Panc1 (cell line): ENCODE data around the gene TIGD3. TPM values are rescaled to one million over a fixed set of nuclear protein-coding genes. Genes with fewer than 3 reads are reported as not detected.
A peak's percentile ranks its signal among the peaks of the same experiment; 100 is the strongest.

Experiments
- ATAC-seq: fragments of 200-7000 bp; cut with Tn5 transposase; 2 replicates; pipeline ENCODE4 v1.9.1; 2020; ENCODE audit warnings: mild to moderate bottlenecking, moderate library complexity
- BruUV-seq: library from RNA; stranded (reverse); fragments of 400-500 nt; replicated peaks from 2 replicates; lab custom pipeline; 2021; lab: Mats Ljungman, UMichigan
- CTCF ChIA-PET: fragments of 300-600 bp; sonication (Branson Sonifier 250); formaldehyde crosslinking; loops from one replicate; lab custom pipeline; 2022; ENCODE audit warnings: antibody characterized with exemption; lab: Charles Lee
- POLR2A ChIA-PET: fragments of 300-600 bp; sonication (Branson Sonifier 250); formaldehyde crosslinking; loops from one replicate; lab custom pipeline; 2022; ENCODE audit warnings: antibody characterized with exemption; lab: Charles Lee
- DNase-seq: peaks from one replicate; pipeline ENCODE4 v3.0.0-alpha.2; 2010; ENCODE audit warnings: low read depth, low spot score
- H3K27ac ChIP-seq: 2 replicates; pipeline ENCODE4 v1.5.1; 2011; ENCODE audit warnings: mild to moderate bottlenecking, low read length, inconsistent platforms
- H3K27me3 ChIP-seq: fragments of 200-500 bp; sonication (Bioruptor generic); 2 replicates; pipeline ENCODE4 v1.6.0; 2014; ENCODE audit warnings: low read length, inconsistent platforms; ENCODE audit not compliant: control insufficient read depth, insufficient read depth
- H3K36me3 ChIP-seq: fragments of 200-500 bp; sonication (Bioruptor generic); 2 replicates; pipeline ENCODE4 v1.5.1; 2014; ENCODE audit warnings: inconsistent platforms, mild to moderate bottlenecking, low read length, moderate library complexity; ENCODE audit not compliant: control insufficient read depth, insufficient read depth
- H3K4me1 ChIP-seq: 2 replicates; pipeline ENCODE4 v1.5.1; 2011; ENCODE audit warnings: inconsistent platforms, mild to moderate bottlenecking, low read length, moderate library complexity; ENCODE audit not compliant: control insufficient read depth, insufficient read depth
- H3K4me3 ChIP-seq, 2 experiments: 2 replicates each; pipeline ENCODE4 v1.5.1; 2011 to 2012; ENCODE audit warnings: low read depth in 2 of 2, low read length in 2 of 2, mild to moderate bottlenecking in 2 of 2, inconsistent platforms in 1 of 2, moderate library complexity in 1 of 2
- H3K9me3 ChIP-seq: fragments of 200-500 bp; sonication (Bioruptor generic); 2 replicates; pipeline ENCODE4 v1.5.1; 2014; ENCODE audit warnings: low read depth, mild to moderate bottlenecking, inconsistent platforms, low read length, moderate library complexity; ENCODE audit not compliant: control insufficient read depth, insufficient read depth
- CTCF ChIP-seq: fragments of 450-650 bp; IDR thresholded peaks from 2 replicates; pipeline ENCODE4 v1.5.1; 2017; ENCODE audit warnings: mild to moderate bottlenecking
- POLR2AphosphoS5 ChIP-seq: IDR thresholded peaks from 2 replicates; pipeline ENCODE4 v1.6.1; 2012; ENCODE audit warnings: mild to moderate bottlenecking, low read depth, low read length, moderate library complexity
- SIN3A ChIP-seq: IDR thresholded peaks from 2 replicates; pipeline ENCODE4 v1.6.1; 2012; ENCODE audit warnings: low read depth, mild to moderate bottlenecking, low read length, moderate library complexity, borderline replicate concordance; ENCODE audit not compliant: insufficient read depth
- TCF7L2 ChIP-seq: IDR thresholded peaks from 2 replicates; pipeline ENCODE4 v1.6.1; 2011; ENCODE audit warnings: mild to moderate bottlenecking, low read depth, low read length, inconsistent platforms
- in situ Hi-C: cut with HindIII; loops from 2 replicates; pipeline ENCODE4 v1.10.0; 2016; ENCODE audit warnings: low sequenced_read_pairs, low pct_unique_long_range_greater_than_20kb
- intact Hi-C: fragments of 100-400 bp; cut with micrococcal nuclease; formaldehyde crosslinking; loops from one replicate; pipeline ENCODE4 v1.10.0; 2022; ENCODE audit not compliant: unreplicated experiment
- total RNA-seq: library from RNA; stranded (reverse); gene quantifications from one replicate; pipeline ENCODE4 v1.2.1, GENCODE V29; 2021; ENCODE audit not compliant: unreplicated experiment
- TF ChIP-seq, protein P1 (sequence below), 2 experiments: IDR thresholded peaks; 2 replicates each; pipeline ENCODE4 v1.6.1; 2011 to 2012; ENCODE audit warnings: low read depth in 2 of 2, control low read depth in 1 of 2, low read length in 1 of 2, mild to moderate bottlenecking in 1 of 2, moderate library complexity in 1 of 2; ENCODE audit not compliant: insufficient read depth in 1 of 2

TIGD3 gene
- total RNA-seq, 1 experiment from 2014 or later, result 2.4 TPM

DNA sequence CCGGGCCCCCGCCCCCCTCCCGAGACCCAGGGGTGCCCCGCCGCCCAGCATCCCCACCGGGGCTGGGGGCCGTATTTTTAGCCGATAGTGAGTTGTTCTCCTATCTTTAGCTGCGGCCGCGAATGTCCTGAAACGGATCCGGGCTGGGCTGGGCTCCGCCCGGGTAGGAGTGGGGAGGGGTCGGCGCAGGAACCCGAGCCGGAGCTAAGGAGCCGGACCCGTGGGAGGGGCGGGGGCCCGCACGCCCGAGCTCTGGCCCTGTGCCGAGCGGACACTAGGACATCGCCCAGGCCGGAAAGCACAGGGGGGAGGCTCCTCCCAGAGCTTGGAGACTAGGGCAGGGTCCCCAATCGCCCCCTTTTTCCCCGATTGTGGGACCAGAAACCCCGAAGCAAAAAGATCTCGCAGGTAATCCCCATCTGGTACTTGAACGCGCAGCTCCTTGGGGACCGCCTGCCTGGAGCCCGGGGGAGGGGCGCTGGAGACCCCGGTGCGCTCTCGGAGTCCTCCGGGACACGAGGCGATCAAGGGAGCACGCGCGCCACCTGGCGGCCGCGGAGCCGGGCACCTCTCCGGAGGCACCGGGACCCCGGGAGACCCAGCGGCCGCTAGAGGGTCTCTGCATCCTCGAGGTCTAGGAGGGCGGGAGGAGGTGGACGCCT is 39.2 kb upstream of the TIGD3 start:
- Histone ChIP-seq H3K4me3 (peak overlapping the region; percentile 74 to 75), H3K27me3 (no peaks in the 10 kb centered on the region), H3K4me1 (peaks cover 22% of the 10 kb centered on the region), H3K9me3 (no peaks in the 10 kb centered on the region), H3K36me3 (no peaks in the 10 kb centered on the region; the same call in 1 of the 2 replicates), H3K27ac (peak overlapping the region; percentile 67)
- TF ChIP-seq POLR2AphosphoS5 (peak; percentile 48; the same call in 1 of the 2 replicates), SIN3A (peak; percentile 67; the same call in 1 of the 2 replicates), TCF7L2 (0 out of 2 replicates have a peak, but pooled peaks have one; percentile 35), CTCF (peak; percentile 100)
- TF ChIP-seq, protein P1, sequence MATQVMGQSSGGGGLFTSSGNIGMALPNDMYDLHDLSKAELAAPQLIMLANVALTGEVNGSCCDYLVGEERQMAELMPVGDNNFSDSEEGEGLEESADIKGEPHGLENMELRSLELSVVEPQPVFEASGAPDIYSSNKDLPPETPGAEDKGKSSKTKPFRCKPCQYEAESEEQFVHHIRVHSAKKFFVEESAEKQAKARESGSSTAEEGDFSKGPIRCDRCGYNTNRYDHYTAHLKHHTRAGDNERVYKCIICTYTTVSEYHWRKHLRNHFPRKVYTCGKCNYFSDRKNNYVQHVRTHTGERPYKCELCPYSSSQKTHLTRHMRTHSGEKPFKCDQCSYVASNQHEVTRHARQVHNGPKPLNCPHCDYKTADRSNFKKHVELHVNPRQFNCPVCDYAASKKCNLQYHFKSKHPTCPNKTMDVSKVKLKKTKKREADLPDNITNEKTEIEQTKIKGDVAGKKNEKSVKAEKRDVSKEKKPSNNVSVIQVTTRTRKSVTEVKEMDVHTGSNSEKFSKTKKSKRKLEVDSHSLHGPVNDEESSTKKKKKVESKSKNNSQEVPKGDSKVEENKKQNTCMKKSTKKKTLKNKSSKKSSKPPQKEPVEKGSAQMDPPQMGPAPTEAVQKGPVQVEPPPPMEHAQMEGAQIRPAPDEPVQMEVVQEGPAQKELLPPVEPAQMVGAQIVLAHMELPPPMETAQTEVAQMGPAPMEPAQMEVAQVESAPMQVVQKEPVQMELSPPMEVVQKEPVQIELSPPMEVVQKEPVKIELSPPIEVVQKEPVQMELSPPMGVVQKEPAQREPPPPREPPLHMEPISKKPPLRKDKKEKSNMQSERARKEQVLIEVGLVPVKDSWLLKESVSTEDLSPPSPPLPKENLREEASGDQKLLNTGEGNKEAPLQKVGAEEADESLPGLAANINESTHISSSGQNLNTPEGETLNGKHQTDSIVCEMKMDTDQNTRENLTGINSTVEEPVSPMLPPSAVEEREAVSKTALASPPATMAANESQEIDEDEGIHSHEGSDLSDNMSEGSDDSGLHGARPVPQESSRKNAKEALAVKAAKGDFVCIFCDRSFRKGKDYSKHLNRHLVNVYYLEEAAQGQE (IDR thresholded peaks at IDR 0.05; ENCODE audit: insufficient read depth in 1 of 2, low read depth in 2 of 2, low read length in 1 of 2), result 0 out of 4 replicates have a peak, but pooled peaks of 1 of the 2 experiments have one; percentile 50
- in situ Hi-C loops (no loop called here), intact Hi-C loops (loop anchor here (10.0 kb wide), 1 partner anchor 91 kb away; no protein-coding TSS in a partner anchor)
- BruUV-seq, result no TSS peak
- ChIA-PET CTCF (interaction anchor here (0.7 to 4.6 kb wide), 11 partner anchors 11 to 90 kb away, joined by 3 to 177 read pairs (median 5); partner anchors contain the start of gene DPF2), POLR2A (interaction anchor here (0.6 to 1.2 kb wide), 3 partner anchors 12 to 184 kb away, joined by 3 to 21 read pairs (median 9); partner anchors contain the start of gene MALAT1)
- ATAC-seq (peak; percentile 75), DNase-seq (no peak)

DNA sequence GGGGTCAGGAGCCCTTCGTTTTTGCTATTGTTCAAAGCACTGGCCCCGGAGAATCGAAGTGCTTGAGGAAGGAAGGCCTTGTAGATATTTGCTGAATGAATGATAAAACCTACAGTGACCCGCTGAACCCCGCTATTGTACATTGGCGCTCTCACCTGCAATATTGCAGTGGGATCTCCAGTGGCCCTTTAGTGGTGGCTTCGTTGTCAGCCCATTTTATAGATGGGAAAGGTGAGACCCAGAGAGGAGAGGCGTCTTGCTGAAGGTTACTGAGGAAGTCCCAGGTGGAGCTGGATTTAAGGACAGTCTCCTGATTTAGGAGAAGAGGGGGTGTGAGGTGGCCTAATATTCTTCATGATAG is 38.7 kb upstream of the TIGD3 start:
- DNase-seq (no peak), ATAC-seq (no peak)
- H3K27ac ChIP-seq, result peak overlapping the region; percentile 67
- H3K36me3 ChIP-seq, result no peaks in the 10 kb centered on the region; the same call in 1 of the 2 replicates
- no peak for TF ChIP-seq SIN3A
- TF ChIP-seq, protein P1 (IDR thresholded peaks at IDR 0.05; ENCODE audit: insufficient read depth in 1 of 2, low read depth in 2 of 2, low read length in 1 of 2), result no peak
- no peak; the same call in 1 of the 2 replicates for TF ChIP-seq CTCF
- TF ChIP-seq TCF7L2, result no peak
- TF ChIP-seq POLR2AphosphoS5, result no peak
- peak overlapping the region; percentile 74 to 75 for H3K4me3 ChIP-seq
- H3K27me3 ChIP-seq, result no peaks in the 10 kb centered on the region
- H3K9me3 ChIP-seq, result no peaks in the 10 kb centered on the region
- CTCF ChIA-PET, result interaction anchor here (1.2 to 4.6 kb wide), 9 partner anchors 12 to 90 kb away, joined by 3 to 177 read pairs (median 8); partner anchors contain the start of genes DPF2 and POLA2
- intact Hi-C loops (loop anchor here (2.0 to 10.0 kb wide), 2 partner anchors 41 to 91 kb away; no protein-coding TSS in a partner anchor), in situ Hi-C loops (no loop called here)
- H3K4me1 ChIP-seq, result peaks cover 22% of the 10 kb centered on the region
- BruUV-seq, result no TSS peak
- POLR2A ChIA-PET, result interaction anchor here (0.6 to 2.3 kb wide), 5 partner anchors 11 to 183 kb away, joined by 3 to 21 read pairs (median 9); partner anchors contain the start of genes DPF2 and MALAT1
